ENCODE results near the gene CABLES1.

Gene CABLES1

DNA sequence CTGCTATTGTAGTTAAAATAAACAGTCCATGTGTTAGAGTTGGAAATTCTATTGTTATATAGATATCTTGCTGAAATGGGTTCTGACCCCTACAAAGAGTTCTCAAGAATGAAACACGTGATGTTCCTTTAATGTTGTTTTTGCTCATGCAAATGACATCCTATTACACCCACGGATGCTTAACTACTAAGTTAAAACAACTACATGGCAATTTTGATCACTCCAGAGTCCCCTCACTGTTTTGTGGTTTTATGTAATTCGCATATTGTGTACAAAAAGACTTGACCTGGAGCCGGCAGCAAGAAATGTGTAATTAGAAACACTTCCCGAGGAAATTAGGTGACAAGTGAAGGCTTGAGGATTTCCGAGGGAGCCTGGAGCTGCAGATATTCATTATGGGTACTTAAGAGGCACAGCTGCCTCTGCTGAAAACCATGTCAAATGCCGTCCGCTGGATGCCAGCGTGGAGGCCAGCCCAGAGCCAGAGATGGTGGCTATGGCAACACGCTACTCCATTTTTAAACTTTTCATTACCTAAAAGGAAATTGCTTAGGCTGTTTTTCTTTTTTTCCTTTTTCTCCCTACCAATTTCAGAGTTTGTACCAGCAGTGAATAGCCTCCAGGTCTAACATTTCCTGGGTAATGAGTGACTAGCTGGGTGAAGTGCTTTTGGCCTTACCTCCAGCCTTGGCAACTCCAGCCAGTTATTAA is 21.0 kb upstream of the CABLES1 start:
- FAIRE-seq: no peak
- TF ChIP-seq, protein P1, sequence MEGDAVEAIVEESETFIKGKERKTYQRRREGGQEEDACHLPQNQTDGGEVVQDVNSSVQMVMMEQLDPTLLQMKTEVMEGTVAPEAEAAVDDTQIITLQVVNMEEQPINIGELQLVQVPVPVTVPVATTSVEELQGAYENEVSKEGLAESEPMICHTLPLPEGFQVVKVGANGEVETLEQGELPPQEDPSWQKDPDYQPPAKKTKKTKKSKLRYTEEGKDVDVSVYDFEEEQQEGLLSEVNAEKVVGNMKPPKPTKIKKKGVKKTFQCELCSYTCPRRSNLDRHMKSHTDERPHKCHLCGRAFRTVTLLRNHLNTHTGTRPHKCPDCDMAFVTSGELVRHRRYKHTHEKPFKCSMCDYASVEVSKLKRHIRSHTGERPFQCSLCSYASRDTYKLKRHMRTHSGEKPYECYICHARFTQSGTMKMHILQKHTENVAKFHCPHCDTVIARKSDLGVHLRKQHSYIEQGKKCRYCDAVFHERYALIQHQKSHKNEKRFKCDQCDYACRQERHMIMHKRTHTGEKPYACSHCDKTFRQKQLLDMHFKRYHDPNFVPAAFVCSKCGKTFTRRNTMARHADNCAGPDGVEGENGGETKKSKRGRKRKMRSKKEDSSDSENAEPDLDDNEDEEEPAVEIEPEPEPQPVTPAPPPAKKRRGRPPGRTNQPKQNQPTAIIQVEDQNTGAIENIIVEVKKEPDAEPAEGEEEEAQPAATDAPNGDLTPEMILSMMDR (IDR thresholded peaks at IDR 0.05; ENCODE audit: insufficient read depth, missing control alignments): no peak
- no peak for DNase-seq (ENCODE audit: insufficient read length, low spot score)

DNA sequence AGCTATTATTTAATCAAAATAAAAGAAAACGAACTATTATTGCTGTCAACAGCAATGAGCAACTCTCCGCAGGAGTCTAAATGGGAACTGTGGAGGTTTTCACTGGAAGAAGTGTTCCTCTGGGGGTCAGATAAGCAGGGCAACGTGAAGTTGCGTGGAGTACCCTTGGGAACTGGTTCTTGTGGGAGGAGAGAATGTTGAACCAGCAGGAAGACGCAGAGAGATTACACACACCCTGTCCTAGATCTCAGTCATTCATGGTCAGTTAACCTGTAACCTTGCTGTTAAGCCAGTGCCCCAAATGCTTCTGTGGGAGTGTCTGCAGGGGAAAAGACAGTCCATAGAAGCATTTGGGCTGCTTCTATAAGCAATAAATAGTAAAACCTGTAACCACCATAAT is 20.4 kb upstream of the CABLES1 start:
- FAIRE-seq: no peak
- TF ChIP-seq, protein P1 (IDR thresholded peaks at IDR 0.05; ENCODE audit: insufficient read depth, missing control alignments): no peak
- no peak for DNase-seq (ENCODE audit: insufficient read length, low spot score)

DNA sequence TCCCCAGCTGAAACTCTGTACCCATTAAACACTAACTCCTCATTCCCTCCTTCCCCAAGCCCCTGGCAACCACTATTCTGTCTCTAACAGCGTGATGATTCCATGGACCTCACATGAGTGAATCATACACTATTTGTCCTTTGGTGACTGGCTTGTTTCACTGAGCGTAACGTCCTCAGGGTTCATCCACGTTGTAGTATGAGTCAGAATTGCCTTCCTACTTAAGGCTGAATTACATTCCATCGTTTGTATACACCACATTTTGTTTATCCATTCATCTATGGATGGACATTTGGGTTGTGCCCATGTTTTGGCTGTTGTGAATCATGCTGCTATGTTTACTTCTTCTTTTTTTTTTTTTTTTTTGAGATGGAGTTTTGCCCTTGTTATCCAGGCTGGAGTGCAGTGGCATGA is 19.6 kb upstream of the CABLES1 start:
- TF ChIP-seq, protein P1 (IDR thresholded peaks at IDR 0.05; ENCODE audit: insufficient read depth, missing control alignments): no peak
- DNase-seq (ENCODE audit: insufficient read length, low spot score) (no peak), FAIRE-seq (no peak)

DNA sequence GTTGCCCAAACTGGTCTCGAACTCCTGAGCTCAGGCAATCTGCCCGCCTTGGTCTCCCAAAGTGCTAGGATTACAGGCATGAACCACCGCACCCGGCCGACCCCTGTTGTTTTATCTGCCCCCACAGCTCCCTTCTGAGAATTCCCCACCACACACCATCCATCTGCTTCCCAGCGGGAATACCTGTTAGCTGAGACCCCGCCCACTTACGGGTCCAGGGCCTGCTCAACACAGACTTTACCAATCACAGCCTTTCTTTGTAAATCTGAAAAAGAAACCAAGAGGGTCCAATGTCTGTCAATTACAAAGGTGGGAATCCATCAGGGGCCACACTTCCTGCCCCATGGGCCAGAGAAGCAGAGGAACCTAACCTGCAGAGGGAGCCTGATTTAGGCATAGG is 14.2 kb upstream of the CABLES1 start:
- TF ChIP-seq, protein P1 (IDR thresholded peaks at IDR 0.05; ENCODE audit: insufficient read depth, missing control alignments): no peak
- FAIRE-seq (no peak), DNase-seq (ENCODE audit: insufficient read length, low spot score) (no peak)

DNA sequence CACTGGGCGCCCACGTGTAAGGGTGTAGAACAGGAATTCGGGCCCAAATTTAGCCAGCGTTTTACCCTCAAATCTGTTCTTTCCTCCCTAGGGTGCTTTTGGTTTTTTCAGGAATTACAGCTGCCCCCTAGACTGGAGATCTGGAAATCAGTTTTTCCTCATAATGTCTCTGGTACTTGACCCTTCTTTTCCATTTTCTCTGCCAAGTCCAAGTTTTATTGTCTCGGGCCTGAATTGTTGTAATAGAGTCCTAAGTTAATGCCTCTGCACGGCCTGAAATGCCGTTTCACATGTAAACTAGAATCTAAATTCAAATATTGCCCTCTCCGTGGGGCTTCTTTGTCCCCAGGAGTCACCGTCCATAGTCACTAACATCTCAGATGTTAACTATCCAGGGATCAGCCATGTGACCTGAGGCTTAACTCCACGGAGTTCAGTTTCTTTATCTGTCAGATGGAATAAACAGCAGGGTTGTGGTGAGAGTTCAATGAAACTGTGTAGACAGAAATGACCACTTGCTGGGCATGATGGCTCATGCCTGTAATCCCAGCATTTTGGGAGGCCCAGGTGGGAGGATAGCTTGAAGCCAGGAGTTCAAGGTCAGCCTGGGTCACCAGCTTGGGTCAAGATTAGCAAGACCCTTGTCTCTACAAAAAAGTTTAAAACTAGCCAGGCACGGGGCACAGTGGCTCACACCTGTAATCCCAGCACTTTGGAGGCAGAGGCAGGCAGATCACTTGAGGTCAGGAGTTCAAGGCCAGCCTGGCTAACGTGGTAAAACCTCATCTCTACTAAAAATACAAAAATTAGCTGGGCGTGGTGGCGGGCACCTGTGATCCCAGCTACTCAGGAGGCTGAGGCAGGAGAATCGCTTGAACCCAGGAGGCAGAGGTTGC is 12.7 kb upstream of the CABLES1 start:
- no peak for DNase-seq (ENCODE audit: insufficient read length, low spot score)
- TF ChIP-seq, protein P1 (IDR thresholded peaks at IDR 0.05; ENCODE audit: insufficient read depth, missing control alignments): no peak
- no peak for FAIRE-seq

DNA sequence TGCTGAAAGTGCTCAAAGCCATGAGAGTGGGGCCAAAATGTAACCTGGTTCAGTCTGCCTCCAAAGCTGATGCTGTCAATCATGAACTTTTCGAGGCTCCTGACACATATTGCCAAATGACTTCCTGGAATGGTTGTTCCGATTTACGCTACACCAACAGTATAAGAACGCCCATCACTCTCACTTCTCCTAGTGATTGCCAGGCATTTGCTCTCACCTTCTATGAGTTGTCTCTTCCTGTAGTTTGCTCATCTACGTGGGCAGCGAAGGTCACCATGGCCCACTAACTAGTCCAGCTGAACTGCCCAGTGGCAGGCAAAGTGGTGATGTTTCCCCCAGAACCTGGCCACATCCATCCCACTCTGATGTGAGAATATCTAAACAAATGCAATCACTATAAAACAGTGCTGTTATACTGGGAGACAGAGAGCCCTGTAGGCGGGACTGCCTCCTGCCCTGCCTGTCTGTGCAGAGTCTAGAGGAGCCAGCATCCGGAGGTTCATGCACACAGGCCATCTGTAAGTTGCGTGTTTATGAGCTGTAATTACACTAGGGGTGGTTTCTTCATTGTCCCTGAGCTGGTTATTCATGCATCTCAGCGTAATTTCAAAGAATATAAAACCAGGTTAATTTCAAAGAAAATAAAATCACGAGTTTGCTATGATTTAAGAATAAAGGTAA is 8.8 kb upstream of the CABLES1 start:
- DNase-seq (ENCODE audit: insufficient read length, low spot score) (no peak), FAIRE-seq (no peak)
- TF ChIP-seq, protein P1 (IDR thresholded peaks at IDR 0.05; ENCODE audit: insufficient read depth, missing control alignments): no peak
